Raji (cell line): ENCODE results near the gene HADH.

Source experiments
- POLR2A ChIP-seq: IDR thresholded peaks from 2 replicates; pipeline ENCODE4 v1.6.1; 2011; ENCODE audit warnings: low read depth, low read length, control low read depth; ENCODE audit not compliant: insufficient read depth

The HADH gene

DNA sequence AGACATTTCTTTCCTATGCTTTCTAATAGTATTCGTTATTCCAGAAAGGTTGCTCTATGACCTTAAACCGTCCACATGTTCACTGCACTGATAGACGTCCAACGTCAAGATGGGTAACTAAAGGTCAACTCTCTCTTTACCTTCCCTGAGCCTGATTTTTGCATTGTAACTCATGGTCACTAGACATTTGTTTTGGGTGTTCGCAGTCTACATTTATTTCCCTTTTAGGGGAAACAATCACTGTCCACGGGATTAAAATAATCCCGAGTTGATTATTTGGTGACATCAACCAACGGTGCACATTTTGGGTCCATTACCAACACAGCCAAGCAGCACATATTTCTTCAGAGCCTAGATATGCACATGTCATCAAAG, 540 bp upstream of the HADH start:
- TF ChIP-seq POLR2A = no peak

DNA sequence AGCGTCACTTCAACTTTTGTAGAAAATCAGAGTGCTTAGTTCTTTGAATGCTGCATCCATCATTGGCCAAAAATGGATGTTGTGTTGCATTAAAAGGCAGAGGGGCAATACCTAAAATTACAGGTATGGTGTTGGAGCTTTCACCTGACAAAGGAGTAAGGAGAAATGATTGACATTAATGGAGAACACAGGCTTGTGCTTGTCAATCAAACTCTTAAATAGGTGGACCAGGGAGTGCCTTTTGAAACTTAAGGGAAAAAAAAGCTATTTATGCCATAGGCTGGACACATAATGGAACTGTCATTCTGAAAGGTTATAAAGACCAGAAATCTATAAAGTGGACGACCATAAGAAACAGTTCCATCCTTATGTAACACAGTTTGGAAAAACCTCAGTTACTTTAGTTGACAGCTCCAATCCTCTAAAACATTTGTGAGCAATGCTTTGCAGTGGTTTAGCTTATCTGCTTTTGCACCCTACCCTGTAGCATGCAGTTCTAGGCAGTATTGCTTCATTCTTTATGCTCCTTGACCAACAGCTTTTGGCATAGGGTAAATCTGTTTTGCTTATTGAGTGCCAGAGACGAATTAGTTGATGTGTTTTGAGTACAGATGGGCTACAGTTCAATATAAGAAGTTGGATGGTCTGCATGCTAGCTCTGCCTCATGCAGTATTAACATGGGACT, 2.4 kb downstream of the HADH start:
- TF ChIP-seq POLR2A = no peak

DNA sequence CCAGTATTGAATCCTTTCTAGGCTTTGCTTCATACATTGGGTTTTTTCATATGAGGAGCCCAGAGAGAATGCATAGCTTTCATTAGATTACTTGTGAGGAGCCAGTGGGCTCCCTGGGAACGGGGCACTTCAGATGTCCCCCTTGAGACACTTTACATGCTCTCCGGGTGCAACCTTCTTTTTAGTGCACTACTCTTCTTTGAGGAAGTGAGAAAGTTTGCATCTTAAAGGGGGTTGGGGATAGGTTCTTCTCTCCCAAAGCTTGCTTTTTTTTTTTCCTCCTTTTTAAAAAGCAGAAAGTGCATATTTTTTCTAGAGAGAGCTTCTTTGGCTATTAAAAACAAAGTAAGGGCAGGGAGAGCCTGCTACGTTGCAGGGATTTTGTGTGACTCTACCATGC, 4.3 kb downstream of the HADH start:
- TF ChIP-seq POLR2A = no peak

DNA sequence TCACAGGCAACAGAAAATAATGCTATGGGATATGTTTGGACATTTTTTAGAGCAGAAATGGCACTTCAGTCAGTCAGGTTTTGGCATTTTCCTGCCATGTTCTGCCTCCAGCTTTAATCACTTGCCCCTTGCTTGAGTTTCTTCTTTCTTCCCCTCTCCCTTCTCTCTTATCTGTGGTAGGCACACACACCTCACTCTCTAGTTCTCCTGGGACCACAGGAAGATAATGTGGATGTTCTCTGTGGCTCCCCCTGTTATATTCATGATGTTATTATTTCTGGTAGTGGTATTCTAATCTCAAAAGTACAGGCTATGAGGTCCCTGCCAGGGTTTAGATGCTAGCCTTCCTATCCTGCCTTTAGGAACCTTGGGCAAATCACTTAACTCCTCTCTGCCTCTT, 5.2 kb downstream of the HADH start:
- TF ChIP-seq POLR2A = no peak

DNA sequence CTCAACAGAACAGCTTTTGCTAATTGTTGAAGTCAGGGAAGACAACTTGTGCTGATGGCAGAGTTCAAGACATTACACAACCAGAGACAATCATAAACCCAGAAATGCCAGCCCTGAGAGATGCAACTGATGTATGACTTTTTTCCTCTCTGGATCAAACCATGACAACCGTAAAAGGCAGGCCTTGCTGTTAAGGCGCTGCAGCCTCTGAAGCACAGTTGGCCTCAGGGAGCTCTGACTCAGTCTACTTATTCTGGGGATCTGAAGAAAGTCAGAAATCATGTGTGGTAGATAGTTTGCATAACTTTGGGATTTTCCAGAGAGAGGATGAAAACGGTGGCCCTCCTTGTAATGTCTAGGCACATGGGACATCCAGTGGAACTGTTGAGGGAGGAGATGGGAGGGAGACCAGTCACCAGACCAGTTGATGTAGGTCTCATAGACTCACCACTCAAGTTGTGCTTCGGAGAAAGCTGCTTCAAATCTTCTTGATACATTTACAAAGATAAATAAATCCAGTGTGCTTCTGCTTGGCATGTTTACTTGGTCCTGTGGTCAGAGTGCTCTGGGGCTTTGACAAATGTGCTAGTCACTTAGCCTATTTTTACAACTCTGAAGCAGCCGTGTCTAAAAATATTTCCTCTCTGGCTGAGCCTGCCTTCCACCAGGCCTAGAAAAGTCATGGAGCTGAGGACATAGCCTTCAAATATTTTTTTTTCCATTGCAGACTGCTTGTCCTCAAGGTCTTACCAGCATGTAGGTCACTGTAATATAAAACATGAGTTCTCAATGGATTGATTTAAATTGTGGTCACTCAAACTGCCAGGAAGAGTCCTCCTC, 7.5 kb downstream of the HADH start:
- no peak for TF ChIP-seq POLR2A

DNA sequence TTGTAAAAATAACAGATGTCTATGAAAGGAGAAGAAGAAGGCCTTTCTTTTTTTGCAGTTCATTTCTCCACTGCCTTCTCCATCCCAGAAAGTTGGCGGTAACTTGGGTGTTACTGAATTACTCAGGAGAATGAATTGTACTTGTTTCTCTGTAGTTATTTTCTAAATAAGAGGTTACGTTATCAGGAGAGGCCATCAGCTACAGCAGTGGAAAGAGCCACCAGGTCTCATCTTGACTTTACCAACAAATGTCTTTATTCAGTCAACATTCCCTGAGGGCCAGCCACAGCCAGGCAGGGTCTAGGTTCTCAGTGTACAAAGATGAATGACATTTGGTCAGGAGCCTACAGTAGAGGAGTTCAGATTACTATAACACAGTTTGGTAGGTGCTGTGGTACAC, 8.1 kb downstream of the HADH start:
- TF ChIP-seq POLR2A = no peak

DNA sequence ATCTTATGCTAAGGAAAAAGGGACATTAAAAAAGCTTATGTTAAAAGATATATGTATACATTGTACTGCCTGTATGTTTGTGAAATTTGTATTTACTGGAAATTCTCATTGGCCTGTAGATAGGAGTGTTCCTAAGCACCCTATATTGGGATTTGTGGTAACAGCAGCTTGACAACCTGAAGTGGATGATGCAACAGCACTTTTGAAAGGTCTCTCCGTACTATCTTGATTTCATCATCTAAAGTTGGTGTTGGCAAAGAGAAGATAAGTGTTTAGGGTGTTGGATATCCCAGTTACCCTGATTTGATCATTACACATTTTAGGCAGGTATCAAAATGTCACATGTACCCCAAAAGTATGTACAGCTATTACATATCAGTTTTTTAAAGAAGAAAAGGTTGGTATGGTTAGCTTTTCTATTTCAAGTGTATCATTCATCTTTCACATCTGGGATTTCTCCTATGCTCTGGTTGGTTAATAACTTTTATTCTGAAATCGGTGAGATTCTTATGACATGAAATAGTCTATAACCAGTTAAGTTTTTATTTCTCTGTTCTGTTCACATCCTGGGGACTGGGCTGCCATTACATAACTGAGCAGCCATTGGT, 10.3 kb downstream of the HADH start:
- TF ChIP-seq POLR2A = no peak

DNA sequence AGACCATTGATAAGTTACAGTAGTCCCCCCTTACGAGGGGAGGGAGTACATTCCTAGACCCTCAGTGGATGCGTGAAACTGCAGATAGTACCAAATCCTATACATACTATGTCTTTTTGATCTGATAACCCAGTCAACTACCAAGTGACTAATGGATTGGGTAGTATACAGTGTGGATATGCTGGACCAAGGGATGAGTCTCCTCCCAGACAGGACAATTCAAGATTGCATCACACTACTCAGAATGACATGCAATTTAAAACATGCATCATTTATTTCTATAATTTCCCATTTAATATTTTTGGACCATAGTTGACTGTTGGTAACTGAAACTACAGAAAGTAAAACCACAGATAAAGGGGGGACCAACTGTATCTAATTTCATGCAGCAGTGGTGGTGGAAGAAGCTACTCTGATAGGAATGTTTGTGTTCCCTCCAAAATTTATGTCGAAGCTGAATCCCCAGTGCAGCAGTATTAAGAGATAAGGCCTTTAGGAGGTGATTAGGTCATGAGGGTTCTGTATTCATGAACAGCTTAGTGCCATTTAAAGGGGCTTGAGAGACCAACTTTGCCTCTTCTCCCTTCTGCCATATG, 11.9 kb downstream of the HADH start:
- no peak for TF ChIP-seq POLR2A

DNA sequence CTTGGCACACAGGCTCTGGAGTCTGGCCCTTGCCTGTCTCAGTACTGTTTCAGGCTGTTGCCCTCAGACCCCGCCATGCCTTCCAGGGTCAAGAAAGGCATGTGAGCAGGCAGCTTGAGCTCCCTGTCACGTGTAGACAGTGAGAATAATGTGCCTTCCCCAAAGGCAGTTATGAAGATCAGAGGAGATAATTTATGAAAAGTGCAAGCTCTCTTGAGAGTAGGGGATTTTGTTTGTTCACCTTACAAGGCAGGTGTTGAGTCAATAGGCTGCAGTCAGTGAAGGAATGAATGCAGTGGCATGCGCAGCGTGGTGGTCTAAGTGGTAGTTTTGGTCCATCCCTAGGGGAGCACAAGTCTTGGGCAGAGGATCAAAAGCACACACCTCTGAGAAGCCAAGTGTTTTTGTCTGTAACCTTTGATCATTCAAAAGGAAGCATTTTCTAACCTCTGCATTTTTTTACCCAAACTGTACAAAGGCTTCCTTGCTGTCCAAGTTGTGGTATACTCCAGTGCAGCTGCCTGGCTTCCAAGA, 14.4 kb downstream of the HADH start:
- TF ChIP-seq POLR2A = no peak

DNA sequence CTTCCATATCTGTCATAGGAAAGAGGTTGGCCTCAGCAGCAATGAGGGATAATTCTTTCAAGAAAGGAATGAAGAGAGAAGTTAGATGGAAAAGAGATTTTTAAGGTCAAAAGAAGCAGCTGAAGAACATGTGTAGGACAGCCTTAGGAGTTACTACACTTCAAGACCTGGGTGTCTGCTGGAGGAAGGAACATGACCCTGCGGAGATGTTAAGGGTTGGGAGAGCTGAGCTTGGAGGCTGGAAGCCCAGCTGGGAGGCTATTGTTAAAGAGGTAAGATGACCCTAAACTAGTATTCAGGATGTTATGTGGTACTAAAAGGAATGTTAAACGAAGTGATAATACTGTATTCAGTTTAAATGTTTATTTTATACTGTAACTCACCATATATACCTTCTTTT, 15.0 kb downstream of the HADH start:
- no peak for TF ChIP-seq POLR2A

DNA sequence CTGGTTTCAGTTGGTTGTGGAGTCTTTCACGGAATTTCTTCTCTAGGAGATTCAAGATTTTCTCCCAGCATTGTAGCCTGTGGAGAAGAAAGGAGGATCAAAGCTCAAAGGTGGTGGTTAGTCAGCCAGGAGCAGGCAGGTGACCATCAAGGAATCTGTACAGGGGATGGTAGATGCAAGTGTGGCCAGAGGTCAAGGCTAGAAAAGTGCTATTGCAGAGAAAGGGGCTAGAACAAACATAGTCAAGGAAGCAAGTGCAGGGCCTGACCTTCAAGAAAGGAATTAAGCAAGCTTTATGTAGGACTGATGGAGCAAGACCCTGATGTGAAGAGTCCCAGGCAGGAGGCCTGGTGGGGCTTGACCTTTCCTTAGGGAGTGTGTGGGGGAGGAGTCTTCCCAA, 16.1 kb downstream of the HADH start:
- TF ChIP-seq POLR2A = no peak

DNA sequence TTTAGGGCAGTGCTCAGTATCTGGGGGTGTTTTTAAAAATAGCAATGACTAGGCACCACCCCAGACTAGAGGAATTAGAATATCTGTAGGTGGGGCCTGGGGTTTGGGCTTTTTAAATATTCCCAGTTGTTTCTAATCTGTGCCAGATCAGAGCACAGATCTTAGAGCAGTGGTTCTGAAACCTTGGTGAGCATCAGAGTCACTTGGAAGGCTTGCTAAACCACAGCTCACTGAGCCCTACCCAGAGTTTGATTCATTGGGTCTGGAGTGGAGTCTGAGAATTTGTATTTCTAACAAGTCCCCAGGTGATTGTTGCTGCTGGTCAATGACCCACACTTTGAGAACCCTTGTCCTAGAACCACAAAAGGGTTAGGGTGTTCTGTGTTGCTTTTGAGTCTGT, 16.7 kb downstream of the HADH start:
- no peak for TF ChIP-seq POLR2A

DNA sequence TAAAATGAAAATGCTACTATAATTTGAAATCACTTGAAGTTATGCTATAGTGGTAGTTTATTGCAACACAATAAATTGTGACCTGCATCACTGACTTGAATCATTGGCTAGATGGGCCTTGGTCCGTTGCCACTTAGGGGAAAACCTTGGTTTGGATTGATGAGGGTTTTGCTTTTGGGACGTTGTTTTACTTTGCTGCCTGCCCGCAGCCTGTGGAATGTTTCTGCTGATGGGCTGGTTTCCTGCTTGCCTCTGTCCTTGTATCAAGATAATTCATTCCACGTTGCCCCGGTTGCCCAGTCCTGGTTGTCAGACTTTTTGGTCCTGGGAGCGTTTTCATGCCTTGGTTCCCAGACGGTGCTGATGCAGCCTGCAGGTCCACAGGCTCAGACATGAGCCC, 18.3 kb downstream of the HADH start:
- TF ChIP-seq POLR2A = no peak

DNA sequence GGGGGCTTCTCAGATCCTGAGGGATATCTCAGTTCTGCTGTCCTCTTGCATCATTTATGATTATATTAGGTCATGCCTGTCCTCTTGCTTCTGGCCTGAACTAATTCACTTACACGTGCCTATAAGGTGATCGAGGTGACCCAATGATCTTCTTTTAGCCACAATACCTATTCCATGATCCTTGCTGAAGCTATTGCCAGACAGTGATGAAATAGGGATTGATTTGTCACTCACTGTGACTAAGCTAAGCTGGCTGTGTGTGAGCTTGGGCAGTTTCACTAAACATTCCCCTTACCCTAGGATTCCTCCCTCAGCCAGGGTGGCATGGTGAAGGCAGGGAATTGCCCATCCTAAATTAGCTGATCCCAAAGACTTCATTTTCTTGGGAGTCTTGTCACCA, 19.0 kb downstream of the HADH start:
- no peak for TF ChIP-seq POLR2A

DNA sequence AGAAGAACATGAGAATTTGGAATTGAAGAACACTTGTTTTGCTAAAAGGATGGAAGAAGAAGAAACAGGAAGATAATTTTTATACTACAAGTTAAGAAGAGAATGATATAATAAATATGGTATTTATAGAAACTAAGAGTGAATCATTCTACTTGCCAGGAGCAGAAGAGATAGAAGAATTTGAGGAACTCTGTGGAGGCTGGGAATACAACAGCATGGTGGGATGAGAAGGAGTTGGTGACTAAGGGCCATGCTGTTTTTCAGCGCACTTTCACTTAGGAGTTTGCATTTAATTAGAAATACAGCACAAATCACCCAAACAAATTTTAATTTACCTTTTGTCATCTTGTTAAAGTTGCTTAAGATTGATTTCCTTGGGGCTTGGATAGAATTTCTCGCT, 20.5 kb downstream of the HADH start:
- TF ChIP-seq POLR2A = no peak

DNA sequence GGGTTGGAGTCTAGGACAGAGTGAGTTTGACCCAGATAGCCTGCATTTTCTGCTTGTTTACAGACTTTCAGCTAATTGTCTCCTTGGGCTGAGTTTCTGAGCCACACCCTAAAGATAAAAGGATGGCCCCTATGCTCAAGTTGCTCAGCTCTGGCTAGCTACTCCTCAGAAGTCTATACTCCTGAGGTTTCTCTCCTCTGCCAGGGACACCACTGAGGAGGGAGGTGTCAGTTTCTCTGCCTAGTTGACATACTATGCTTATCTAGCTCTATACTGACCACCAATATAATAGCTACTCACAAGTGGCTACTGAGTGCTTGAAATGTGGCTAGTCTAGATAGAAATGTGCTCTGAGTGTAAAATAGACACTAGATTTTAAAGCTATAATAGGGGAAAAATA, 23.6 kb downstream of the HADH start:
- TF ChIP-seq POLR2A = no peak
